ENCODE data around the gene TMED9.

GRCh38 chr5:177594071-177594470 lies 2.1 kb downstream of the TMED9 start:
- TF ChIP-seq CTCF (IDR thresholded peaks at IDR 0.05; ENCODE audit: low read length) = no peak
- no peak for TF ChIP-seq EZH2 (IDR thresholded peaks at IDR 0.05; ENCODE audit: borderline replicate concordance, low read length)
